A673 (cell line): ENCODE data around the gene ZW10. TPM values are rescaled to one million over a fixed set of nuclear protein-coding genes. Genes with fewer than 3 reads are reported as not detected.
"Not testable (repeated sequence)": the region's sequence is repeated elsewhere in the genome, so short reads cannot be mapped to it uniquely, and the experiment has no call there.

Source experiments
- BruUV-seq: library from RNA; stranded (reverse); fragments of 400-500 nt; replicated peaks from 2 replicates; lab custom pipeline; 2021; lab: Mats Ljungman, UMichigan
- CTCF ChIA-PET: fragments of 300-600 bp; sonication (Branson Sonifier 250); formaldehyde crosslinking; loops from one replicate; lab custom pipeline; 2022; ENCODE audit warnings: antibody characterized with exemption; lab: Charles Lee
- POLR2A ChIA-PET: fragments of 300-600 bp; sonication (Branson Sonifier 250); formaldehyde crosslinking; loops from one replicate; lab custom pipeline; 2022; ENCODE audit warnings: antibody characterized with exemption; ENCODE audit not compliant: low non-redundant PET; lab: Charles Lee
- DNase-seq: peaks from one replicate; pipeline ENCODE4 v3.0.0-alpha.2; 2015; ENCODE audit warnings: low spot score
- H3K27ac ChIP-seq: fragments of 200-600 bp; sonication (generic); 2 replicates; pipeline ENCODE4 v1.5.1; 2016; ENCODE audit warnings: mixed run types, low read depth, mild to moderate bottlenecking, mixed read lengths, antibody characterized with exemption, low read length; ENCODE audit not compliant: poor library complexity, severe bottlenecking
- H3K27me3 ChIP-seq: fragments of 200-600 bp; sonication (generic); replicated peaks from 2 replicates; pipeline ENCODE4 v1.6.1; 2017; ENCODE audit warnings: mixed run types, low read depth, mild to moderate bottlenecking, mixed read lengths, antibody characterized with exemption, low read length; ENCODE audit not compliant: insufficient read depth, poor library complexity
- H3K36me3 ChIP-seq: fragments of 200-600 bp; sonication (generic); 2 replicates; pipeline ENCODE4 v1.6.1; 2016; ENCODE audit warnings: mixed run types, mild to moderate bottlenecking, mixed read lengths, antibody characterized with exemption, low read length; ENCODE audit not compliant: insufficient read depth, poor library complexity, severe bottlenecking
- H3K4me1 ChIP-seq: fragments of 200-600 bp; sonication (generic); 2 replicates; pipeline ENCODE4 v1.6.1; 2017; ENCODE audit warnings: mixed run types, mild to moderate bottlenecking, mixed read lengths, antibody characterized with exemption, low read length; ENCODE audit not compliant: insufficient read depth, poor library complexity, severe bottlenecking
- H3K4me3 ChIP-seq: fragments of 200-600 bp; sonication (generic); 2 replicates; pipeline ENCODE4 v1.5.1; 2016; ENCODE audit warnings: low read depth, mixed run types, mild to moderate bottlenecking, mixed read lengths, low read length; ENCODE audit not compliant: poor library complexity, severe bottlenecking
- H3K9me3 ChIP-seq: fragments of 200-600 bp; sonication (generic); 2 replicates; pipeline ENCODE4 v1.6.1; 2016; ENCODE audit warnings: mixed run types, low read depth, mild to moderate bottlenecking, mixed read lengths, antibody characterized with exemption, low read length; ENCODE audit not compliant: poor library complexity, severe bottlenecking
- CTCF ChIP-seq: fragments of 300-800, 200-600 bp; sonication (generic); conservative IDR thresholded peaks from 2 replicates; pipeline ENCODE4 v1.5.1; 2017; ENCODE audit warnings: low read depth, mild to moderate bottlenecking, antibody characterized with exemption, low read length, moderate library complexity, mixed read lengths
- EZH2 ChIP-seq: fragments of 200-600 bp; sonication (generic); IDR thresholded peaks from 2 replicates; pipeline ENCODE4 v1.6.1; 2017; ENCODE audit warnings: borderline replicate concordance, low read depth, mild to moderate bottlenecking, mixed read lengths, antibody characterized with exemption, low read length; ENCODE audit not compliant: poor library complexity, severe bottlenecking
- intact Hi-C: fragments of 100-400 bp; cut with micrococcal nuclease; formaldehyde crosslinking; loops from one replicate; pipeline ENCODE4 v1.10.0; 2022; ENCODE audit not compliant: unreplicated experiment
- total RNA-seq: library from RNA; stranded (reverse); gene quantifications from 2 replicates; pipeline ENCODE4 v1.2.3, GENCODE V29; 2021

Gene ZW10
- total RNA-seq, 1 experiment from 2014 or later, result 31.4 TPM

- no TSS peak for BruUV-seq
- DNase-seq, result no peak
Observed at GRCh38 chr11:113721462-113722066, 51.9 kb downstream of the ZW10 start.

GRCh38 chr11:113720478-113720877 is 53.0 kb downstream of the ZW10 start:
- H3K27ac ChIP-seq, CTCF ChIA-PET, intact Hi-C loops, POLR2A ChIA-PET, H3K27me3 ChIP-seq, H3K4me1 ChIP-seq, H3K4me3 ChIP-seq, BruUV-seq, H3K36me3 ChIP-seq, DNase-seq, H3K9me3 ChIP-seq: not testable (repeated sequence)

More at GRCh38 chr11:113721462-113722066, 51.9 kb downstream of the ZW10 start:
- no peaks in the 10 kb centered on the region for H3K36me3 ChIP-seq
- ChIA-PET CTCF (no interaction called here), POLR2A (interaction anchor here (0.5 kb wide), 1 partner anchor 149 kb away, joined by 4 read pairs; no protein-coding TSS in a partner anchor)
- no peaks in the 10 kb centered on the region for H3K27me3 ChIP-seq
- H3K4me3 ChIP-seq, result no peak overlapping the region
- no peaks in the 10 kb centered on the region for H3K9me3 ChIP-seq
- H3K4me1 ChIP-seq, result no peaks in the 10 kb centered on the region
- intact Hi-C loops, result no loop called here
- H3K27ac ChIP-seq, result no peak overlapping the region
- no peak for TF ChIP-seq EZH2
- TF ChIP-seq CTCF, result no peak

DNA sequence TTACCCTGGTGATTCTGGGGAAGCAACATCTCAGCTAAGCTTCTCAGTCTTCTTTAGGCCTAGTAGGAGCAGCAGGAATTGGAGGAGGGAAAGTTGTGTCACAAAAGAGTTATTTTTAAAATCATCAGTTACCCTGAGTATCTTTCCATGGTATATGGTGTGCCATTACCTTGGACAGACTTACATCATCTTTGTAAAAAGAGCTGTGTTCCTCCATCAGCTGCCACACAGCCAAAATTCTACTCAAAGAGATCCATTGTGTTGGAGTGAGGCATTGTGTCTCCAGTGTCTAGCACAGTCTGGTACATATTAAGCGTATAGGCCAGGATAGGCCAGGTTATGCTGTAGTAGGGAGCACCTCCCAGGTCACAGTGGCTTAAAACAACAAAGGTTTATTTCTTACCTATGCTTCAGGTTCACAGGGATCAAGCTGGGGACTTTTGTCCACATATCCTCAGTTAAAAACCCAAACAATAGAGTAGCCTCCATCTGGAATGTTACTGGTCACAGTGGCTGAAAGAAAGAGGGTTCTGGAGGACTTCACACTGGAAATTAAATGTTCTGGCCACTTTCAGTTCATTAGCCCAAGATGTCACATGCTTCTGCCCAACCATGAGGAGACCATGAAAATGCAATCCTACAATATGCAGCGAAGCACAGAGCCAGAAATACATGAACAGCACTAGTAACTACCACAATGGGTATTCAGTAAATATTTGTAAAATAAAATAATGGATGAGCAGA is 57.4 kb downstream of the ZW10 start:
- no peaks in the 10 kb centered on the region for H3K9me3 ChIP-seq
- no TSS peak for BruUV-seq
- CTCF ChIA-PET, result no interaction called here
- H3K4me3 ChIP-seq, result no peak overlapping the region
- no peaks in the 10 kb centered on the region for H3K27me3 ChIP-seq
- DNase-seq, result no peak
- intact Hi-C loops, result no loop called here
- TF ChIP-seq EZH2 (no peak), CTCF (no peak)
- H3K4me1 ChIP-seq, result no peaks in the 10 kb centered on the region
- no peak overlapping the region for H3K27ac ChIP-seq
- no peaks in the 10 kb centered on the region for H3K36me3 ChIP-seq
- POLR2A ChIA-PET, result interaction anchor here (0.6 kb wide), 1 partner anchor 459 kb away, joined by 3 read pairs; no protein-coding TSS in a partner anchor
